Liver (tissue), 9 donors: Measurements from ENCODE around the gene IGF2BP1. TPM values are rescaled to one million over a fixed set of nuclear protein-coding genes. Genes with fewer than 3 reads are reported as not detected.

Source experiments
- DNase-seq: peaks from one replicate; pipeline ENCODE4 v3.0.0-alpha.2; 2017; ENCODE audit warnings: low spot score
- H3K27ac ChIP-seq, 2 donors: one replicate each; pipeline ENCODE4 v1.7.0; 2013; ENCODE audit warnings: inconsistent platforms in 2 of 2, low read length in 2 of 2, control low read depth in 1 of 2, low read depth in 1 of 2, mild to moderate bottlenecking in 1 of 2
- H3K27me3 ChIP-seq, 4 donors: one replicate each; pipeline versions ENCODE4 v1.6.1 to v1.7.0; 2013; ENCODE audit warnings: low read length in 3 of 4, inconsistent platforms in 1 of 4, mild to moderate bottlenecking in 1 of 4, moderate library complexity in 1 of 4; ENCODE audit not compliant: control insufficient read depth in 4 of 4, insufficient read depth in 4 of 4
- H3K36me3 ChIP-seq, 4 donors: one replicate each; pipeline versions ENCODE4 v1.6.1 to v1.7.0; 2013; ENCODE audit warnings: low read length in 3 of 4, mild to moderate bottlenecking in 3 of 4, low read depth in 1 of 4, moderate library complexity in 1 of 4; ENCODE audit not compliant: control insufficient read depth in 4 of 4, insufficient read depth in 3 of 4
- H3K4me1 ChIP-seq, 4 donors: one replicate each; pipeline versions ENCODE4 v1.6.1 to v1.7.0; 2013; ENCODE audit warnings: low read length in 3 of 4, mild to moderate bottlenecking in 3 of 4, moderate library complexity in 1 of 4; ENCODE audit not compliant: control insufficient read depth in 4 of 4, insufficient read depth in 4 of 4
- H3K4me3 ChIP-seq, 3 donors: one replicate each; pipeline versions ENCODE4 v1.6.1 to v1.7.0; 2013; ENCODE audit warnings: low read length in 3 of 3, control low read depth in 1 of 3, low read depth in 1 of 3, mild to moderate bottlenecking in 1 of 3
- H3K9ac ChIP-seq, 2 donors: one replicate each; pipeline ENCODE4 v1.7.0; 2013; ENCODE audit warnings: low read length in 2 of 2, mild to moderate bottlenecking in 2 of 2, moderate library complexity in 2 of 2, control low read depth in 1 of 2, low read depth in 1 of 2
- H3K9me3 ChIP-seq, 4 donors: one replicate each; pipeline versions ENCODE4 v1.6.1 to v1.7.0; 2013; ENCODE audit warnings: low read length in 3 of 4; ENCODE audit not compliant: control insufficient read depth in 4 of 4
- EGR1 ChIP-seq, 2 donors: IDR thresholded peaks; 2 replicates each; pipeline ENCODE4 v1.6.1; 2016 to 2018; ENCODE audit warnings: antibody characterized with exemption in 2 of 2, low read depth in 2 of 2
- FOXA1 ChIP-seq: IDR thresholded peaks from 2 replicates; pipeline ENCODE4 v1.6.1; 2016; ENCODE audit warnings: antibody characterized with exemption
- FOXA2 ChIP-seq: IDR thresholded peaks from 2 replicates; pipeline ENCODE4 v1.6.1; 2016; ENCODE audit warnings: antibody characterized with exemption
- GABPA ChIP-seq, 2 donors: IDR thresholded peaks in 1 of 2; conservative IDR thresholded peaks in 1 of 2; 2 replicates each; pipeline ENCODE4 v1.6.1; 2016; ENCODE audit warnings: antibody characterized with exemption in 2 of 2, mild to moderate bottlenecking in 1 of 2, moderate library complexity in 1 of 2
- HNF4A ChIP-seq, 2 donors: conservative IDR thresholded peaks; 2 replicates each; pipeline ENCODE4 v1.6.1; 2016; ENCODE audit warnings: antibody characterized with exemption in 2 of 2, mild to moderate bottlenecking in 2 of 2
- HNF4G ChIP-seq: IDR thresholded peaks from 2 replicates; pipeline ENCODE4 v1.6.1; 2016; ENCODE audit warnings: antibody characterized with exemption
- JUND ChIP-seq, 2 donors: IDR thresholded peaks; 2 replicates each; pipeline ENCODE4 v1.6.1; 2016; ENCODE audit warnings: antibody characterized with exemption in 2 of 2
- MAX ChIP-seq: IDR thresholded peaks from 2 replicates; pipeline ENCODE4 v1.6.1; 2016; ENCODE audit warnings: antibody characterized with exemption
- RAD21 ChIP-seq, 2 donors: IDR thresholded peaks; 2 replicates each; pipeline ENCODE4 v1.6.1; 2016; ENCODE audit warnings: antibody characterized with exemption in 2 of 2, mild to moderate bottlenecking in 2 of 2
- REST ChIP-seq: IDR thresholded peaks from 2 replicates; pipeline ENCODE4 v1.6.1; 2016; ENCODE audit warnings: antibody characterized with exemption, mild to moderate bottlenecking
- RXRA ChIP-seq, 2 donors: IDR thresholded peaks; 2 replicates each; pipeline ENCODE4 v1.6.1; 2017 to 2018; ENCODE audit warnings: antibody characterized with exemption in 2 of 2, mild to moderate bottlenecking in 1 of 2
- SP1 ChIP-seq: IDR thresholded peaks from 2 replicates; pipeline ENCODE4 v1.6.1; 2018; ENCODE audit warnings: antibody characterized with exemption, mild to moderate bottlenecking
- TAF1 ChIP-seq: conservative IDR thresholded peaks from 2 replicates; pipeline ENCODE4 v1.6.1; 2016; ENCODE audit warnings: antibody characterized with exemption, mild to moderate bottlenecking
- YY1 ChIP-seq: IDR thresholded peaks from 2 replicates; pipeline ENCODE4 v1.6.1; 2016; ENCODE audit warnings: antibody characterized with exemption, mild to moderate bottlenecking
- ZBTB33 ChIP-seq: IDR thresholded peaks from 2 replicates; pipeline ENCODE4 v1.6.1; 2016; ENCODE audit warnings: antibody characterized with exemption
- WGBS: extraction: QIAGEN DNeasy Blood & Tissue Kit; methylation state at CpG from one replicate; pipeline ENCODE4 v1.1.7; 2013; 5-methylcytosine and 5-hydroxymethylcytosine counted together
- polyA plus RNA-seq, 2 donors: library from polyadenylated mRNA; stranded (reverse) in 1 of 2; unstranded in 1 of 2; fragments of 200-250 nt in 1 of 2; fragments of >200 nt in 1 of 2; fragmentation: Nextera tagmentation in 1 of 2; extraction: Ambion mirVana in 1 of 2; gene quantifications; one replicate each; pipeline versions ENCODE4 v1.2.1 to v1.2.3, GENCODE V29; 2013 to 2015
- total RNA-seq, 2 donors: library from RNA; depleted of rRNA; stranded (reverse); fragments of >200 nt; gene quantifications; one replicate each; pipeline ENCODE4 v1.2.3, GENCODE V29; 2014
- TF ChIP-seq, protein P1 (sequence below): fragments of 150-350 bp; IDR thresholded peaks from 2 replicates; pipeline ENCODE4 v1.5.1; 2017; ENCODE audit warnings: improper control_type of control experiment, low read depth, low read length; ENCODE audit not compliant: missing input control
- TF ChIP-seq, protein P2 (sequence below): IDR thresholded peaks from 2 replicates; pipeline ENCODE4 v1.6.1; 2016; ENCODE audit warnings: antibody characterized with exemption
- donor health status: healthy.
- donor health status: healthy.
- donor health status: healthy.
- donor health status: healthy.
- donor health status: healthy.

IGF2BP1 gene
- total and polyA plus RNA-seq, 4 donors: 22.6 TPM; not detected in 3

DNA sequence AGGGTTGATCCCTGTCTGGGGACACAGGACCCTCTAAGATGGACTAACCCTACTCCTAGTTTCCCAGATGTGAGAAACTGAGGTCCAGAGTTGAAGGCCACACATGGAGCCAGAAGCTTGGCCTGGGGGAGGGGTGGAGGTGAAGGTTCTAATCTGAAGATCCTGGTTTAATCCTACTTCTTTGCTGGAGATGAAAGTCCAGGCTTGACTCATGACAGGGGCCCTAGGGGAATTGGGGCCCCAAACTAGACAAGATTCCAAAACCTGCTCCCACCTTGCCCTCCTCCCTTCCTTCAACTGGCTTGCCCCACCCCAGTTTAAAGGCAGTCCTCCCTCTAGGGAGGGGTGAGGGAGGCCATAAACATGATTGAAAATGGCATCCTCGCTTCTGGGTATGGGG, 21.6 kb downstream of the IGF2BP1 start:
- Histone ChIP-seq H3K9ac (no peak overlapping the region), H3K9me3 (no peaks in the 10 kb centered on the region), H3K27ac (no peak overlapping the region), H3K36me3 (no peaks in the 10 kb centered on the region), H3K4me1 (peaks cover 0 to 3% (median 2%) of the 10 kb centered on the region in 4 donors), H3K27me3 (peaks cover 0 to 11% (median 4%) of the 10 kb centered on the region in 4 donors), H3K4me3 (no peak overlapping the region)
- TF ChIP-seq HNF4G (no peak), RAD21 (IDR thresholded peaks at IDR 0.05) (no peak), RXRA (IDR thresholded peaks at IDR 0.05) (no peak), FOXA1 (no peak), EGR1 (IDR thresholded peaks at IDR 0.05; ENCODE audit: low read depth in 2 of 2) (no peak), GABPA (IDR thresholded peaks at IDR 0.05 in 1 of 2, conservative IDR thresholded peaks at IDR 0.05 in 1 of 2) (no peak), YY1 (no peak), SP1 (no peak), FOXA2 (no peak)
- TF ChIP-seq, protein P1, sequence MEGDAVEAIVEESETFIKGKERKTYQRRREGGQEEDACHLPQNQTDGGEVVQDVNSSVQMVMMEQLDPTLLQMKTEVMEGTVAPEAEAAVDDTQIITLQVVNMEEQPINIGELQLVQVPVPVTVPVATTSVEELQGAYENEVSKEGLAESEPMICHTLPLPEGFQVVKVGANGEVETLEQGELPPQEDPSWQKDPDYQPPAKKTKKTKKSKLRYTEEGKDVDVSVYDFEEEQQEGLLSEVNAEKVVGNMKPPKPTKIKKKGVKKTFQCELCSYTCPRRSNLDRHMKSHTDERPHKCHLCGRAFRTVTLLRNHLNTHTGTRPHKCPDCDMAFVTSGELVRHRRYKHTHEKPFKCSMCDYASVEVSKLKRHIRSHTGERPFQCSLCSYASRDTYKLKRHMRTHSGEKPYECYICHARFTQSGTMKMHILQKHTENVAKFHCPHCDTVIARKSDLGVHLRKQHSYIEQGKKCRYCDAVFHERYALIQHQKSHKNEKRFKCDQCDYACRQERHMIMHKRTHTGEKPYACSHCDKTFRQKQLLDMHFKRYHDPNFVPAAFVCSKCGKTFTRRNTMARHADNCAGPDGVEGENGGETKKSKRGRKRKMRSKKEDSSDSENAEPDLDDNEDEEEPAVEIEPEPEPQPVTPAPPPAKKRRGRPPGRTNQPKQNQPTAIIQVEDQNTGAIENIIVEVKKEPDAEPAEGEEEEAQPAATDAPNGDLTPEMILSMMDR: no peak
- TF ChIP-seq, protein P2, sequence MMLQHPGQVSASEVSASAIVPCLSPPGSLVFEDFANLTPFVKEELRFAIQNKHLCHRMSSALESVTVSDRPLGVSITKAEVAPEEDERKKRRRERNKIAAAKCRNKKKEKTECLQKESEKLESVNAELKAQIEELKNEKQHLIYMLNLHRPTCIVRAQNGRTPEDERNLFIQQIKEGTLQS: no peak
- WGBS: 88% methylated on average over 1 of the region's 1 CpG
- no peak for DNase-seq

GRCh38 chr17:49020609-49021008, 23.4 kb downstream of the IGF2BP1 start:
- H3K36me3 ChIP-seq: no peaks in the 10 kb centered on the region
- 81% methylated on average over 8 of the region's 8 CpGs for WGBS
- H3K4me3 ChIP-seq: no peak overlapping the region
- no peaks in the 10 kb centered on the region for H3K9me3 ChIP-seq
- H3K9ac ChIP-seq: no peak overlapping the region
- H3K4me1 ChIP-seq: peaks cover 0 to 3% (median 0%) of the 10 kb centered on the region in 4 donors
- no peak overlapping the region for H3K27ac ChIP-seq
- DNase-seq: no peak
- peaks cover 0 to 11% (median 1%) of the 10 kb centered on the region in 4 donors for H3K27me3 ChIP-seq
- TF ChIP-seq YY1 (no peak), MAX (no peak), HNF4G (no peak), REST (no peak), FOXA1 (no peak), FOXA2 (no peak), ZBTB33 (no peak), RXRA (IDR thresholded peaks at IDR 0.05) (no peak), TAF1 (no peak), EGR1 (IDR thresholded peaks at IDR 0.05; ENCODE audit: low read depth in 2 of 2) (no peak), GABPA (IDR thresholded peaks at IDR 0.05 in 1 of 2, conservative IDR thresholded peaks at IDR 0.05 in 1 of 2) (no peak), SP1 (no peak), RAD21 (IDR thresholded peaks at IDR 0.05) (no peak), JUND (IDR thresholded peaks at IDR 0.05) (no peak), HNF4A (conservative IDR thresholded peaks at IDR 0.05) (no peak)
- TF ChIP-seq, protein P2: no peak
- TF ChIP-seq, protein P1: no peak
